GM12878 (cell line): ENCODE measurements around the gene ORMDL1. TPM values are rescaled to one million over a fixed set of nuclear protein-coding genes. Genes with fewer than 3 reads are reported as not detected.

Experiments
- BACH1 ChIP-seq: fragments of 450-650 bp; IDR thresholded peaks from 2 replicates; pipeline ENCODE4 v1.6.1; 2017; ENCODE audit warnings: mild to moderate bottlenecking, borderline replicate concordance
- CHD2 ChIP-seq: IDR thresholded peaks from 2 replicates; pipeline ENCODE4 v1.6.1; 2011; ENCODE audit warnings: low read depth, low read length, improper control_type of control experiment, borderline replicate concordance
- EGR1 ChIP-seq, 2 experiments: IDR thresholded peaks; 1 replicate in 1 of 2; 2 replicates in 1 of 2; pipeline ENCODE4 v1.6.1; 2011 to 2012; ENCODE audit warnings: low read depth in 2 of 2, low read length in 2 of 2, borderline replicate concordance in 1 of 2, mild to moderate bottlenecking in 1 of 2, moderate library complexity in 1 of 2
- EZH2 ChIP-seq: IDR thresholded peaks from 2 replicates; pipeline ENCODE4 v1.6.1; 2012; ENCODE audit warnings: low read depth, mild to moderate bottlenecking, control low read depth, inconsistent platforms, low read length, borderline replicate concordance; ENCODE audit not compliant: control insufficient read depth
- GABPA ChIP-seq: IDR thresholded peaks from 2 replicates; pipeline ENCODE4 v1.6.1; 2014; ENCODE audit warnings: antibody characterized with exemption, low read depth, mild to moderate bottlenecking, inconsistent platforms
- HDAC2 ChIP-seq: fragments of 200-600 bp; sonication (generic); IDR thresholded peaks from 2 replicates; pipeline ENCODE4 v1.6.1; 2017
- IKZF1 ChIP-seq: fragments of 450-650 bp; conservative IDR thresholded peaks from 2 replicates; pipeline ENCODE4 v1.6.1; 2017; ENCODE audit warnings: antibody characterized with exemption, mild to moderate bottlenecking
- IKZF2 ChIP-seq, 2 experiments: fragments of 450-650 bp; IDR thresholded peaks; 2 replicates each; pipeline ENCODE4 v1.6.1; 2017; ENCODE audit warnings: mild to moderate bottlenecking in 2 of 2, moderate library complexity in 2 of 2
- JUND ChIP-seq: IDR thresholded peaks from 2 replicates; pipeline ENCODE4 v1.6.1; 2012; ENCODE audit warnings: low read depth, mild to moderate bottlenecking, low read length, improper control_type of control experiment, moderate library complexity
- MTA3 ChIP-seq: IDR thresholded peaks from 2 replicates; pipeline ENCODE4 v1.6.1; 2012; ENCODE audit warnings: low read length, inconsistent platforms, borderline replicate concordance
- MYB ChIP-seq: fragments of 150-350 bp; IDR thresholded peaks from 2 replicates; pipeline ENCODE4 v1.6.1; 2014; ENCODE audit warnings: mild to moderate bottlenecking, low read depth, low read length, borderline replicate concordance
- NBN ChIP-seq: fragments of 450-650 bp; IDR thresholded peaks from 2 replicates; pipeline ENCODE4 v1.6.1; 2016
- NFXL1 ChIP-seq: fragments of 450-650 bp; IDR thresholded peaks from 2 replicates; pipeline ENCODE4 v1.6.1; 2017; ENCODE audit warnings: antibody characterized with exemption, mild to moderate bottlenecking, borderline replicate concordance
- NR2F1 ChIP-seq: fragments of 450-650 bp; conservative IDR thresholded peaks from 2 replicates; pipeline ENCODE4 v1.6.1; 2017; ENCODE audit warnings: mild to moderate bottlenecking
- NRF1 ChIP-seq: conservative IDR thresholded peaks from 2 replicates; pipeline ENCODE4 v1.6.1; 2011; ENCODE audit warnings: mild to moderate bottlenecking, low read depth, low read length, improper control_type of control experiment
- PRDM15 ChIP-seq: fragments of 450-650 bp; formaldehyde crosslinking; IDR thresholded peaks from 2 replicates; pipeline ENCODE4 v1.4.0; 2020; ENCODE audit warnings: mild to moderate bottlenecking, moderate library complexity
- RB1 ChIP-seq: fragments of 450-650 bp; formaldehyde crosslinking; IDR thresholded peaks from 2 replicates; pipeline ENCODE4 v1.6.1; 2017; ENCODE audit warnings: mild to moderate bottlenecking, borderline replicate concordance
- RUNX3 ChIP-seq: IDR thresholded peaks from 2 replicates; pipeline ENCODE4 v1.6.1; 2012; ENCODE audit warnings: low read length, inconsistent platforms
- SIX5 ChIP-seq: IDR thresholded peaks from 2 replicates; pipeline ENCODE4 v1.6.1; 2011; ENCODE audit warnings: mild to moderate bottlenecking, low read depth, low read length, moderate library complexity; ENCODE audit not compliant: severe bottlenecking
- SMARCA5 ChIP-seq: fragments of 450-650 bp; IDR thresholded peaks from 2 replicates; pipeline ENCODE4 v1.6.1; 2017; ENCODE audit warnings: mild to moderate bottlenecking
- SPI1 ChIP-seq: IDR thresholded peaks from 2 replicates; pipeline ENCODE4 v1.6.1; 2011; ENCODE audit warnings: low read depth, mild to moderate bottlenecking, low read length, moderate library complexity, borderline replicate concordance; ENCODE audit not compliant: insufficient read depth
- STAT3 ChIP-seq: IDR thresholded peaks from 2 replicates; pipeline ENCODE4 v1.6.1; 2011; ENCODE audit warnings: low read depth, low read length, improper control_type of control experiment
- ZBTB11 ChIP-seq: fragments of 450-650 bp; formaldehyde crosslinking; IDR thresholded peaks from 2 replicates; pipeline ENCODE4 v1.5.0; 2022; ENCODE audit warnings: mild to moderate bottlenecking, missing genetic modification characterization
- ZNF207 ChIP-seq: fragments of 450-650 bp; IDR thresholded peaks from 2 replicates; pipeline ENCODE4 v1.6.1; 2014; ENCODE audit warnings: antibody characterized with exemption, mild to moderate bottlenecking, borderline replicate concordance
- ZNF24 ChIP-seq: fragments of 450-650 bp; IDR thresholded peaks from 2 replicates; pipeline ENCODE4 v1.6.1; 2017; ENCODE audit warnings: antibody characterized with exemption, mild to moderate bottlenecking
- polyA plus RNA-seq, 11 experiments: library from polyadenylated mRNA; depleted of rRNA in 4 of 11; unstranded in 6 of 11; stranded (reverse) in 5 of 11; fragments of >200 nt; fragmentation: Nextera tagmentation in 4 of 11; fragmentation: Illumina TruSeq in 1 of 11; extraction: Ambion mirVana in 4 of 11; extraction: Trizol in 1 of 11; gene quantifications; 1 replicate in 1 of 11; 2 replicates in 10 of 11; pipeline versions ENCODE4 v1.2.1 to v1.2.3, GENCODE V29; 2011 to 2016; ENCODE audit warnings: inconsistent platforms in 2 of 11, missing spikeins in 2 of 11, low read depth in 1 of 11
- total RNA-seq, 4 experiments: library from RNA; depleted of rRNA in 3 of 4; stranded (reverse); fragments of >200 nt in 3 of 4; fragmentation: Illumina TruSeq in 1 of 4; extraction: Trizol in 1 of 4; gene quantifications; 2 replicates each; pipeline versions ENCODE4 v1.2.1 to v1.2.3, GENCODE V29; 2013 to 2021

ORMDL1 gene
- total and polyA plus RNA-seq, 10 of the 15 experiments (the other 5 are each of a cell fraction or from before 2014, with no cell fraction given): 62.6 to 161 (median 95.7) TPM

- TF ChIP-seq MYB: no peak
- no peak for TF ChIP-seq SPI1
- peak; percentile 74 for TF ChIP-seq NRF1
- peak; percentile 89 for TF ChIP-seq CHD2
- peak; percentile 43 to 87; a peak in 2 of 3 replicates for TF ChIP-seq EGR1 (IDR thresholded peaks at IDR 0.05; ENCODE audit: borderline replicate concordance in 1 of 2, low read depth in 2 of 2, low read length in 2 of 2)
- TF ChIP-seq ZNF207: peak; percentile 78
- TF ChIP-seq ZBTB11: no peak
- TF ChIP-seq SMARCA5: 0 out of 2 replicates have a peak, but pooled peaks have one; percentile 6
- no peak; the same call in 1 of the 2 replicates for TF ChIP-seq GABPA
- no peak for TF ChIP-seq NFXL1
- no peak for TF ChIP-seq SIX5
- peak; percentile 93 for TF ChIP-seq RB1
- no peak for TF ChIP-seq IKZF2 (IDR thresholded peaks at IDR 0.05)
- TF ChIP-seq NBN: peak; percentile 83
- TF ChIP-seq BACH1: peak; percentile 18
- TF ChIP-seq IKZF1: peak; percentile 92
- no peak for TF ChIP-seq STAT3
- TF ChIP-seq HDAC2: no peak
- peak; percentile 10; the same call in 1 of the 2 replicates for TF ChIP-seq JUND
- TF ChIP-seq NR2F1: peak; percentile 60
- no peak for TF ChIP-seq ZNF24
- peak; percentile 49 for TF ChIP-seq RUNX3
- TF ChIP-seq EZH2: no peak
- no peak for TF ChIP-seq PRDM15 (CRISPR knock-in tag)
- TF ChIP-seq MTA3: no peak
Observed at GRCh38 chr2:189783927-189784867, at the start of gene ORMDL1, which contains the start of gene PMS1 (continued).
